ENCODE results near the gene PEPD.

The PEPD gene

DNA sequence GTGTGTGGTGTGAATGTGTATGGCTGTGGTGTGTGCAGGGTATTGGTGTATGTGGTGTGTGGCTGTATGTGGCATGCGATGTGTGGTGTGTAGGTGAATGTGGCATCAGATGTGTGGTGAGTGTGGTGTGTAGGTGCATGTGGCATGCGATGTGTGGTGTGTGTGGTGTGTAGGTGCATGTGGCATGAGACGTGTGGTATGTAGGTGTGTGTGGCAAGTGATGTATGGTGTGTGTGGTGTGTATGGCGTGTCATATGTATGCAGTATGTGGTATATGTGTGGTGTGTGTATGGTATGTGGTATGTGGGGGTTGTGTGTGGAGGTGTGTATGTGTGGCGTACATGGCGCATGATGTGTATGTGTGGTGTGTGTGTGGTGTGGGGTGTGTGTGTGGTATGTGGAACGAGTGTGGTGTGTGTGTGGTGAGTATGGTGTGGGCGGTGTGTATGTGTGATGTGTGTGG is 63.4 kb downstream of the PEPD start:
- no peak for DNase-seq (ENCODE audit: low spot score)

DNA sequence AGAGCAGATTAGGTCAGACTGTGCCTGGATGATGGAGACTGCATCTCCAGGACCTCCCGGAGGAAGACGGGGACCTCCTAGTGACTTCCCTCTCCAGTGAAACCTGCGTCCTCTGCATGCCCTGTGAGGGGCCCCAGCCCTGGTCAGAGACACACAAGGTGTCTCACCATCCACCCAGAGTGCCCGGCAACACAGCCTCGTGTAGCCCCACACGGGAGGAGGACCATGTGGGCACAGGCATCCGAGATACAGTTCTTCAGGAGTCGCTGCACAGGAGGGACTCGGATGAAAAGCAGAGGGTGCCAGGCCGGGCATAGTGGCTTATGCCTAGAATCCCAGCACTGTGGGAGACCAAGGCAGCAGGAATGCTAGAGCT is 64.8 kb downstream of the PEPD start:
- no peak for DNase-seq (ENCODE audit: low spot score)

DNA sequence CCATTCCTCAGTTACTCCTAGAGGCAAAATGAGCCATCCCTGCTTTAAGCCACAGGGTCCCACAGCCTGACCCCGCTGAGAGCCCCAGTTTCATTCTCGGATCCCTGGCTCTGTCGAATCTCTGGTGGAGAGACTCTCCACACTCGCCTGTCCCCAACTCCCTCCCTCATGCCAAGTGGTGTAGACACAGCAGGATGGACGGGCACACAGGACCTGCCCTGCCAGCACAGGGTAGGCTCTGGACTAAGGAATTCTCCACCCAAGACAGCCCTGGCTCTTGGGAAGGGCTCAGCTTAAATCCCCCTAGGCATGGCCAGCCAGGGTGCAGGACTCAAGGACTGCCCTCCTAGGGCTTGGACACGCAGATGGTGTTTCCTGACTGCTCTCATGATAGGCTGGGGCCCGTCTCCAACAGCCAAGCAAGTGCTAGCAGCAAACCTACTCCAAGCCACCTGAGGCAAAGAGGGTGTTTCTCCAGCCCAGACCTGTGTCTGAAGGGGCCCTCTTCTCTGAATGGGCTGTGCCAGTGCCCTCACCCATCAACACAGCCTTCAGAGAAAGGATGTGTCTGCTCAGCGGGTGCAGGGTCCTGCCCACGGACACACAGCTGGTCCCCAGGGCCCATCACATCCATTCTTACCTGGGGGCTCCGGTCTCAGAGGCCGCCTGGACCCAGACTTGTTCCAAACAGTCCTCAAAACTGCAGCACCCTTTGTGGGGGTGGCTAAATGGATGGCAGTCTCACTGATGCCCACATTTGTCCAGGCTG is 65.3 kb downstream of the PEPD start:
- DNase-seq (ENCODE audit: low spot score): no peak

DNA sequence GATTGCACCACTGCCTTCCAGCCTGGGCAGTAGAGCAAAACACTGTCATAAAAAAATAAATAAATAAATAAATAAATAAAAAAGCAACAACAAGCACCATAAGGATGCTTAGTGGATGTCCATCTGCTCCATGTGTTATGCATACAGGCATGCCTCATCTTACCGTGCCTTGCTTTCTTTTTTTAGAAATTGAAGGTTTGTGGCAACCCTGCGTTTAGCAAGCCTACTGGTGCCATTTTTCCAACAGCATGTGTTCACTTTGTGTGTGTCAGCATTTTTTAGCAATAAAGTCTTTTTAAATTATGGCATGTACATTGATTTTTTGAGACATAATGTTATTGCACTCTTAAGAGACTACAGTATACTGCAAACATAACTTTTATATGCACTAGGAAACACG is 68.3 kb downstream of the PEPD start:
- DNase-seq (ENCODE audit: low spot score): no peak

- no peak for DNase-seq (ENCODE audit: low spot score)
Measured at GRCh38 chr19:33450689-33451088, 70.9 kb downstream of the PEPD start.

GRCh38 chr19:33449799-33450198 is 71.8 kb downstream of the PEPD start:
- DNase-seq (ENCODE audit: low spot score): no peak

GRCh38 chr19:33448159-33448516 is 73.5 kb downstream of the PEPD start:
- DNase-seq (ENCODE audit: low spot score): no peak

GRCh38 chr19:33447336-33448158 is 74.0 kb downstream of the PEPD start:
- no peak for DNase-seq (ENCODE audit: low spot score)

GRCh38 chr19:33446330-33447293 is 75.0 kb downstream of the PEPD start:
- DNase-seq (ENCODE audit: low spot score): no peak

DNA sequence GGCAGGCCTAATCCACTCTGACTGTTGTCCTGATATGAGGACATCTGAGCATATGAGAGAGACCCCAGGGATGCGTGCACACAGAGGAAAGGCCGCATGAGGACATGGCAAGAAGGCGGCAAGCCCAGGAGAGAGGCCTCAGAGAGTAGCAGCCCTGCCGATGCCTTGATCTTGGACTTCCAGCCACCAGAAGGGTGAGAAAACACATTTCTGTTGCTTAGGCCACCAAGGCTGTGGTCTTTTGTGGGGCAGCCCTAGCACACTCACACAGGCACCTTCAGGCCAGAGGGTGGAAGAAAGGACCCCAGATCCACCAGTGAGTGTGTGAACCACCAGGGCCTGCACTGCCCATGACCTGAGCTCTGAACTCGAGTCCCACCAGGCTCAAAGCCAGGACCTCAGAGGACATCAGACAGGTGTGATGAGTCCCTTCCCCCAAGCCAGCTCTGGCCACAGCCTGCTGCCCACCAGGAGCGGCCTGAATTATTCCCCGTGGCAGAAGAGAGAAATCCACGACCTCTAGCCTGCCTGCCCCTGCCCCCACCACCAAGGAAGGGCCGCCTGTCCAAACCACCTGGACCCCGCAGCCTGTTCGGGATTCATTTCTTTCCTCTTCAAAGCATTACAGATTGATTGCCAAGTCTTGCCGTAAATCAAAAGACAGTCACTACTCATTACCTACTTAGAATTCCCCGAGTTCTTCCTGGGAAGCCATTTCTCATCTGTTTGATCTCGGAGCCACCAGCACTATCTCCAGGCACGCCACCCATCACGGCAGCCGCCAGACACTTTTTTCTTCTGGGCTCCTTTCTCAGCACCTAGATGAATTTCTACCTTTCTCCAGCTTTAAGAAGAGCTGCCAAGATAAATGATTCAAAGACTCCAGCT is 75.9 kb downstream of the PEPD start:
- DNase-seq (ENCODE audit: low spot score): no peak

DNA sequence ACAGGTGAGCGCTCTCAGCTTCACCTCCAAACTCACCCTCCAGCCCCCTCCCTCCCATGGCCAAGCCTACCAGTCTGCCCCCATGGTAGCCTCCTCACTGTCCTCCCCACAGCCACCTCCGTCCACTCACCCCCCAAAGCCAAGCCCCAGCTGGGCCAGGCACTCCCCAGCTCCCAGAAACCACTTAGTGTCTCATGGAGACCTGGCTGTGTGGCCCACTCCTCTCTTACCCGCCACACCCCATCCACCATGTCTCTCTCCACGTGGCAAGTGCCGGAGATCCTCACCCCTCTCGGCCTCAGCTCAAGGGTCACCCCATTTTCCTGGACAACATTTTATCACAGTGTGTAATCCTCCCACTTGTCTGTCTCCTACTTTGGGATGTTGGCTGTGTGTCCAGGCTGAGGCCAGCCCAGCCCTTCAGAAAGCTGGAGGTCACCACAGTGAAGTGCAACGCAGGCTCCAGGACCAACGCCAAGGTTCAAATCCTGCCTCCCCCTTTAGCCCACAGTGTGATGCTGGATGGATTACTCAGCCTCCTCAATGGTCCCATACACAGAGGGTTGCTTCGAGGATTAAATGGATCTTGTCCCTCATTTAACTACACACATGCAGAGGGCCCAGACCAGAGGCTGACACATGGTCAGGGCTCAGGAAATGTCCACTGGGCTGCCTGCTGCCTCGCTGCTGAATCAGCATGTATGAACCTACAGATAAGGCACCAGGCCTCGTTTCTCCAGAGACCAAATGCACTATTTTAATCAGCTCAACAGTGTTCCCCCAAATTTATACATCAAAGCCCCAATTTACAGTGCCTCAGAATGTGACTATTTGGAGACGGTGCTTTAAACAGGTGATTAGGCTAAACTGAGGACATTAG is 76.8 kb downstream of the PEPD start:
- DNase-seq (ENCODE audit: low spot score): no peak

DNA sequence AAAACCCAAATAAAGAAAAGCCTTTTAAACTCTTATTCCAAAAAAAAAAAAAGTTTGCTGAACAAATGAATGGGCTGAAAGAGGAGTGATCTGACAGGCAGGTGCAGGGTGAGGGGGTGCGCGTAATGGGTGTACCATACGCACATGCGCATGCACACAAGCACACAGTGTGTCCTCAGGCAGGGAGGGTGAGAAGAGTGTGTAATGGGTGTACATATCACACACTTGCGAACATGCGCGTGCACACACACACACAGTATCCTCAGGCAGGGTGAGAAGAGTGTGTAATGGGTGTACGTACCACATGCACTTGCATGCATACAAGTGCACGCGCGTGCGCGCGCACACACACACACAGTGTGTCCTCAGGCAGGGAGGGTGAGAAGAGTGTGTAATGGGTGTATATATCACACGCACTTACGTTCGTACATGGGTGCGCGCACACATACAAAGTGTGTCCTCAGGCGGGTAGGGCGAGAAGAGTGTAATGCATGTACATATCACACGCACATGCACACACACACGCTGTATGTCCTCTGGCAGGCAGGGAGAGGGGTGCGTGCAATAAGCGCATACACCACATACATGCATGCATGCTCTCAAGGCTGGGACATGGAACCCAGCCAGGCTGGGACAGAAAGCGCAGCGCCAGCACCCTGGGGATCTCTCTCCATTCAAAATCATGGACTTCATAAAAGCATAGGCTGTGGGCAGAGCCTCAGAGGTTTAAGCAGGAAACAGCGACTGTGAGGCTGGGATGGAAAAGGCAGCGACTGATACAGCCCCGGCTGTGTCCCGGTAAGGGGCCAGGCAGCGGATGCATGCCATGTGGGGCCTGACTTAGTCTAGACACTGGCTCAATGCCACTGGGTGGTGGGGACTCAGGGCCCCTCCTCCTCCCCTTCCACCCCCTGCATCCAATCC is 77.7 kb downstream of the PEPD start:
- DNase-seq (ENCODE audit: low spot score): no peak

DNA sequence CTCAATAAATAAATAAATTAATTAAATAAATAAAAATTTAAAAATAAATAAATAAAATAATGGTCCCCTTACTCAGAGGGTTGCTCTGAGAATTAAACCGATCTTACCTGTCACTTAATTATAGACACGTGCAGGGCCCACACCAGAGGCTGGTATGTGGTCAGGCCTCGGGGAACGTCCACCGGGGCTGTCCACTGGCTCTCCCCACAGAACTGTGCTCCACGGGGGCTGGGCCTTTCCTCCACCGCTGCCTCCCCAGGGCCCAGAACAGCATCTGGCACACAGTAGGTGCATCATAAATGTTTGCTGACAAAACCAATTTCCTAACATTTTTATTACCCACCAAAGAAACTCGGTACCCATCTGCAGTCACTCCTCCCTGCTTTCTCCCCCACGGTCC is 78.9 kb downstream of the PEPD start:
- no peak for DNase-seq (ENCODE audit: low spot score)

DNA sequence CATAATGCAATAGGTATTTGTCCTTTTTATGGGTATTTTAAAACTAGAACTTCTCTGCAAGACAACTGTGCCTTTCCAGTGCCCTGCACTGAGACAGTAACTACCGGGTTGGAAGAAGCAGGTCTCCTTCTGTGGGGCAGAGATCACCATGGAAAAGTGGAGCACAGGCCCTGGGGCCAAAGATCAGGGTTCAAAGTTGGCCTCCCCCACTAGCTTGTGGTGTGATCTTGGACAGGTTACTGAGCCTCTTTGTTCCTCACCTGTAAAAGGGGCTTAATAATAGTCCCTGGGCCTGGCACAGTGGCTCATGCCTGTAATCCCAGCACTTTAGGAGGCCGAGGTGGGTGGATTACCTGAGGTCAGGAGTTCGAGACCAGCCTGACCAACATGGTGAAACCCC is 79.8 kb downstream of the PEPD start:
- DNase-seq (ENCODE audit: low spot score): no peak

DNA sequence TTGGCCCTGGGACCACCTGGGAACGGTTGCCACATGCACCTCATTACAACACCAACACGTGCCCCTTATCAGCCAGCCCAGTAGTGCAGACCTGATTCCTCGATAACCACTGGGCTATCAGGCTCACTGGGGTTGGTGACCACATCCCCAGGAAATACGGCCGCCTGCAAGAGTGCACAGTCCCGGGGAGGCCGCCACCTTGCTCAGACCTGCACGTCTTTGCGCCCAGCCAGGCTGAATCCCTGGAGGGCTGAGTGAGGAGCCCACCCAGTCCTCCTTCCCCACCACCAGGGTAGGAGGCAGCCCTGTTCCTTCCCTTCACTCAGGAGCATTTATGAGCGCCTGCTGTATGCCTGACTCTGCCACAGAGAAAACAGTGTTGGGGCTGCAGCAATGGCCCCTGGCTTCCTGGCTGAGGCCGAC is 80.3 kb downstream of the PEPD start:
- DNase-seq (ENCODE audit: low spot score): no peak

DNA sequence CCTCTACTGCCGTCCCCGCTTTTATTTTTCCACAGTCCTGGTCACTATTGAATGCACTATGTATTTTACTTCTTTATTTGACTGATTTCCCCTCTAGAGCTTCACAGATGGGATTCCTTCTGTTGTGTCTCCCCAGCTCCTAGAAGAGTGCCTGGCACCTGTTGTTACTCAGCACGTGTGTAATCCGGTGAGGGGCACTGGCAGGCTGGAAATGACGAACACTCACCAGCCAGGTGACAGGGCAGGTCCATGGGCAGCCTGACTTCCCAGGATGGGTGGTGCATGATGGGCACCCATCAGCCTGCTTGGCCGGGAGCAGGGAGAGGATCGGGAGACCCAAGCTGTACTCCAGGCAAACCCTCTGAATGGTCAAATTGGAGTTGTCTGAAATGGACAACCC is 80.9 kb downstream of the PEPD start:
- DNase-seq (ENCODE audit: low spot score): no peak

DNA sequence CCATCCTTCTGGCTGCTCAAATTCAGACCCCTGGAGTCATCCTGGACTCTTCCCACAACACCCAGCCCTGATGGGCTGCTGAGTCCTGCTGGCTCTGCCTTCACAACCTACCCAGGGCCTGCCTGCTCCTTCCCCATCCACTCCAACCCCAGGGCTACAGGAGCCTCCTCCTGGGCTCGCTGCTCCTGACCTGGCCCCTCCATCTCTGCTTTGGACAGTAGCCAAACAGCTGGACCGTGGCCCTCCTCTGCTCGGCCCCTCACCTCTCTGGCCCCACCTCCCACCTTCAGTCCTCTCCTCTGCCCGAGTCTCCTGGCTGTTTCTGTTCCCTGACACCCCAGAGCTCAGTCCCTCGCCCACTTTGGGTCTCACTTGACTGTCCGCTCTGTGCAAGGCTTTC is 81.3 kb downstream of the PEPD start:
- DNase-seq (ENCODE audit: low spot score): no peak

DNA sequence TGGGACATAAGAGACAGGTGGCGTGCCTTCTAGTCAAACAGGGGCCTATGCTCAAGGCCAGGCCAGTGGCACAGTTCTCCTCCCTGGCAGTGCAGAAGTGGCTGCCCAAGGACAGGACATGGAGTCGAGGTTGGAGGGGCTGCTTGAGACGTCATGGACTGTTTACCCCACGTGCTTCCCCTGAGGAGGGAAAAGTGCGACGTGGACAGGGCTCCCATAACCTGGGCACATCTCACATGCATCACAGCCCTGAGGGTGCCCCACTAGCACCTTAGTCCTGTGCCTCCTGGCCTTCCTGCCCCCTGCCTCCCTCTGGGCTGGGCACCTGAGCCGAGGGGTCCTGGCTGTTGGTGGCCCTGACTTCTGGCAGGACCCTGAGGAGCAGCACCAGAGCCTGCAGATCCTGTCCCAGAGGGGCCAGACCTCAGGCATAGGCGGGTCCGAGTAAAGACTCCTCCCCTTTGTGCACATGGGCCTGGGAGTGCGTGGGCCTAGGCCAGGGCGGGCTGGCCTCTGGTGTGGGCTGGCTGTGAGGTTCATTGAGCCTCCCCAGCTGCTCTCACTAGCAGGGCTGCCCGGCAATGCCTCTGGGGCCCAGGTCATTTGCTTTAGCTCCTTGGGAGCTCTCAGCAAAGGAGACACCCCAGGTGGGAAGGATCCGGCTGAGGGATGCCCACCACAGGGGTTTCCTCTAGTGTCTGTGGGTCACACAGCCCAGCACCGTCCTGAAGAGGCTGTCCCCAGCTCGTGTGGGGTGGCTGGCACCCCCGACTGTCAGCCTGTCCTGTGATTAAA is 82.4 kb downstream of the PEPD start:
- DNase-seq (ENCODE audit: low spot score): no peak
